ENCODE data around the gene TPP1. TPM values are rescaled to one million over a fixed set of nuclear protein-coding genes. Genes with fewer than 3 reads are reported as not detected.

The TPP1 gene
- polyA plus RNA-seq, 3 donors: 18.7 to 49.0 (median 39.9) TPM

DNA sequence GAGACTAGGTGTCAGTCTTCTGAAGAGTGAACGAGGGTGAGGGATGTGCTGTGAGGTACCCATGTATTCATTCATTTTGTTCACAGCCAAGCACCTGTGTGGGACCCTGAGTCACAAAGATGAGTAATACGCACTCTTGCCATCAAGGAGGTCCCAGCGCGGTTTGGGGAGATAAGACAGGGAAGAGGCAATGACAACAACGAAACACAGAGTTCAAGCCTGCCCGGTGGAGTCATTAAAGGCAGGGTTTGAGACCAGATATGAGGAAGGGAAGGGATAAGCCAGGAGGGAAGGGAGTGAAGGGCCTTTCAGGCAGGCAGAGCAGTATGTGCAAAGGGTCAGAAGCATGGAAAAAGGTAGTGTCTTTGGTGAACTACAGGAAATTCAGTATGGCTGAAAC is 31.8 kb upstream of the TPP1 start:
- H3K27ac ChIP-seq (ENCODE audit: low read depth, low read length): no peak overlapping the region
- WGBS, 3 donors: 57 to 70% (median 60%) methylated on average over 6 of the region's 6 CpGs

DNA sequence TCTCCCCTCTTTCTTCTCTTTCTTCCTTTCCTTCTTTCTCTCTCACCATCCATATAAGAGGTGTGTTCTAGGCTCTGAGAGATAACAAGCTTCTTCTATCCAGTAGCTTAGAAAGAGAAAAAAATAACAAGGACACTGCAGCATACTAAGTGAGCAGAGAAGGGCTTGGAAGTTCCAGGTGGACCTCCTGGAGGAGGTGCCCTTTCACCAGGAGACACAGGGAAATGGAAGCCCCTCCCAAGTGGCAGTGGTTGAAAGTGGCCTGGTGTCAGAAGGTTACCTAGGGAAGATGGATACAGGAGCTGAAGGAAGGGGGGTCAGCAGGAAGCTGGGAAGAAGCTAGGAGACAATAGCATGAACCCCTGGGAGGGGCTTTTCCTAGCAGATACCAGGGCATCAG is 30.9 kb upstream of the TPP1 start:
- no peak overlapping the region for H3K27ac ChIP-seq (ENCODE audit: low read depth, low read length)

DNA sequence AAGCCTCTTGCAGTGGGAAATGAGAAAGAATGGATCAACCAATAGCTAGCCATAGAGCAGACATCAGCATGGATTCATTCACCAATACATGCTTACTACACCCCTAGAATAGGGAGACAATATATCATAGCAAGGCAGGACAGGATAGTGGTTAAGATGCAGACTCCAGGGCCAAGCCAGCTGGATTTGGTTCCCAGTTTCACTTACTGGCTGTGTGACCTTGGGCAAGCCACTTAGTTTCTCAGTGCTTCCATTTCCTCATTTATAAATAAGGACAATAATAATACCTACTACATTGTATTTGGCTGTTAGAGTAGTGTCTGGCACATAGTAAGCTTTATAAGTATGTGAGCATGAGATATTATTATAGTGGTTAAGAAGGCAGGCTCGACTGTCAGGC is 29.3 kb upstream of the TPP1 start:
- 54 to 65% (median 60%) methylated on average over 1 of the region's 1 CpG for WGBS, 3 donors
- H3K27ac ChIP-seq (ENCODE audit: low read depth, low read length): no peak overlapping the region

DNA sequence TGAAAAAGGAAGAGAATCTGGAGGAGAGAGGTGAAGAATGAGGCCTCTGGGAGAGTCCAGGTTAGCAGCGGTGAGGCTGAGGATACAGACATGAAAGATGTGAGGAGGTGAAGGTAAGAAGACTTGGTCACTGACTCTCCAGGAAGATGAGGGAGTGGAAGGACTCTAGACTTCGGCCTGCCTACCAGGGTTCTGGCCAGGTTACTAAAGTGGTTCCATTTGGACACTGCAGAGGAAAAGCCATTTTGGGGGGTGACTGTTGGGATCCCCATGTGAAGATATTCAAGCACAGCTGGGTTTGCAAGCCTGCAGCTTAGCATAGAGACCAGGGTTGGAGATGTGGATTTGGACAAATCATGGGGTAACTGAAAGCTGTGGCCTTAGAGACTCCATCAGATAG is 28.6 kb upstream of the TPP1 start:
- WGBS, 3 donors: 88 to 95% (median 93%) methylated on average over 2 of the region's 2 CpGs
- H3K27ac ChIP-seq (ENCODE audit: low read depth, low read length): no peak overlapping the region

DNA sequence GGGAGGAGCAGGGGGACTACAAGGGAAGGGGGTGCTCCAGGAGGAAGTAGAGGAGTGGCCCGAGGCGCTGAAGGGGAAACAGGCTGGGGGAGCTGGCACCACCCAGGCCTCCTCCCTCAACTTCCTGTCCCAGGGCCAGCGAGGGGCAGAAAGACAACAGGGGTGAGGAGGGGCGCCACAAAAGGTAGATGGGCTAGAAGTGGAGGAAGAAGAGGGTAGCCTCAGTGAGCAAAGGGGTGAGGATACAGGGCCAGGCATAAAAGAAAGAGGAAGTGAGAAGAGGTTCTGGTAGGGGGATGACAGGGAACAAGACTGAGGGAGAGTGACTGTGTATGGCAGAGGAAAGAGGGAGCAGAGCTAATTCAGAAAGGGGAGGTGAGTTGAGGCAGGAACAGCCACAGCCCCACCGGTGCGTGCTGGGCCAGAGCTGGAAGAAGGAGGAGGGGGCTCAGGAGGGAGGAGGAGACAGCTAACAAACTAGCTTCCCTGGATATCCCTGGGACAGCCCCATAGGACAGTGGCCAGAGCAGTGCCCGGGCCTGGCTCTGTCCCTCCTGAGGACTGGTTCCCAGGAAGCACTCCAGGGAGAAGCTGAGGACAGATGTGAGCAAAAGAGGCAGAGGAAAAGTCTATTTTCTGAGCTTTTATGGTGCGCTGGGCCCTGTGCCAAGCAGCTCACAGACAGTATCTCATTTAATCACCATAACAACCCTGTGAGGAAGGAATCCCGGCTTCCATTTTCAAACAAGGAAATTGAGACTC is 27.9 kb upstream of the TPP1 start:
- no peak overlapping the region for H3K27ac ChIP-seq (ENCODE audit: low read depth, low read length)
- WGBS, 3 donors: 25 to 66% (median 26%) methylated on average over 9 of the region's 9 CpGs

DNA sequence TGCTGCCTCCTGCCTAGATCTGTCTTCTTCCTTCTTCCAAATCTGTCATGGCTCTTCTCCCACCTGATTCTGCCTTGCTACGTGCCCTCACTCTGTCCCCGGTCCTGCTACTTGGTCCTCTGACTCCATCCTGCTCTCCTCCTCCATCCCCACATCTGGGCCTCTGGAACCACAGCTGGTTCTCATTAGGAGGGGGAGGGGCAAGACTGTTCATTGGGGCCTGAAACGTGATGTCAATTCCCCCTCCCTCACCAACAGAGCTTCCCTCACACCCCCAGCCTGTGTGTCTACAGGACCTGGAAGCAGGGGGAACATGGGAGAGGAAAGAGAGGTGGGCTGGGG is 27.3 kb upstream of the TPP1 start:
- 20 to 57% (median 29%) methylated on average over 3 of the region's 3 CpGs for WGBS, 3 donors
- no peak overlapping the region for H3K27ac ChIP-seq (ENCODE audit: low read depth, low read length)

DNA sequence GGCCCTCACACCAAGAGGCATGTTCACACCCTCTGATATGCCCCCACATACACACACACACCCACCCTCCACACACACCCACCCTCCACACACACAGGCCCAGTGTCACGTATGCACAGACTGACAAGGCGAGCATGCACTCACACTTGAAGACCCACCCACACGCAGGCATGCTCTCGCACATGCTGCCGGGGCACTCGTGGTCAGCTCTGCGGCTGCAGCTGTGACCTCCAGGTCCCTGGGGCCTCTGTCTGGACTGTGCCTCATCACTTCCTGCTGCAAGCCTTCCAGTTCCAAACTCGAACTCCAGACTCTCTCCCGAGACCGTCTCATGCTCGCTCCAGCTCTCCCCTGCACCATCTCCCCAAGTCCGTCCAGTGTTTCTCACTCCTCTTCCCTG is 26.8 kb upstream of the TPP1 start:
- 28 to 59% (median 34%) methylated on average over 12 of the region's 12 CpGs for WGBS, 3 donors
- no peak overlapping the region for H3K27ac ChIP-seq (ENCODE audit: low read depth, low read length)

DNA sequence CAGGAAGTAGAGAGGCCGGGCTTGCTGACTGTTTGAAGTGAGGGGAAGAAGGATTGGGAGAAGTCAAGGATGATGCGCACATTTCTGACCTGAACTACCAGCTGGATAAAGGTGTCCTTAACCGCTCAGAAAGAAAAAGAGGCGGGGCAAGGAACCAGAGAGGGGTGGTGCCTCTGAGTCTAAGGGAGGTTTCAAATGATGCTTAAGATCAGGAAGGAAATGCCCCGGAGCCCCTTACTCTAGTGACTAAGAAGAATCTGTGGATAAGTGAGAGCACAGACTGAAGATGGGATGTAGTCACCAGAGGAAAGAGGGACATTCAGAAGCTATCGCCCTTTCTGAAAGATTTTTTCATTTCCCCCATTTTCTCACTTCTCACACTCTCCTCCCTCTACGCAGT is 23.7 kb upstream of the TPP1 start:
- H3K27ac ChIP-seq (ENCODE audit: low read depth, low read length): no peak overlapping the region
- WGBS, 3 donors: 83 to 90% (median 84%) methylated on average over 7 of the region's 7 CpGs

DNA sequence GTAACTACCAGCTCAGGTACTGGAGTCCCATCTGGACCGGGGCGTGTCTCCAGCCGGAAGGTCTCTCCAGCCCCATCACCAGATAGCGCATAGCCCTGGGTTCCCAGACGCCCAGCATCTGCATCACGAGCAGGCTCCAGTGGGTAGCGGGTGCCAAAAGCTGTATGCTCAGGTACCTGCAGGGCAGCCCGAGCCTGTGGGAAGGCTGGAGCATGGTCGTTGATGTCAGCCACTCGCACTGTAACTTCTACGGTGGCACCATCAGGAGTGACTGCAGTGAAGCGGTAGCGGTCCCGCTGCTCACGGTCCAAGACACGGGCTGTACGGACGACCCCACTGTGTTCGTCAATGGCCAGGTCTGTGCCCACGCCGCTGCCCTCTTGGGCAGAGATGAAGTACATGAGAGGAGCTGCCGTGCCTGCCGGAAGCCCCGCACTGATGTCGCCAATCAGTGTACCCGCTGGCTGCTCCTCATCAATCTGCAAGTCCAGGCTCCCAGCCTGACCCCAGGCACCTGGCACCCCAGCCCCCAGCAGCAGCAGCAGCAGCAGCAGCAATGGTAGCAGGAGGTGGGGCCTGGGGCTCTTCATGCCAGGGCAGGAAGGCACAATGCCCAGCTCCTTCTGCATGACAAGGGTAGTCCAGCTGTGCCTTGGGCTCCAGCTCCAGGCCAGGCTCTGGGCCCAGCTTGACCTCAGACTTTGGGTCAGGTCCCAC is 21.9 kb upstream of the TPP1 start:
- WGBS, 3 donors: 91 to 97% (median 97%) methylated on average over 26 of the region's 26 CpGs

DNA sequence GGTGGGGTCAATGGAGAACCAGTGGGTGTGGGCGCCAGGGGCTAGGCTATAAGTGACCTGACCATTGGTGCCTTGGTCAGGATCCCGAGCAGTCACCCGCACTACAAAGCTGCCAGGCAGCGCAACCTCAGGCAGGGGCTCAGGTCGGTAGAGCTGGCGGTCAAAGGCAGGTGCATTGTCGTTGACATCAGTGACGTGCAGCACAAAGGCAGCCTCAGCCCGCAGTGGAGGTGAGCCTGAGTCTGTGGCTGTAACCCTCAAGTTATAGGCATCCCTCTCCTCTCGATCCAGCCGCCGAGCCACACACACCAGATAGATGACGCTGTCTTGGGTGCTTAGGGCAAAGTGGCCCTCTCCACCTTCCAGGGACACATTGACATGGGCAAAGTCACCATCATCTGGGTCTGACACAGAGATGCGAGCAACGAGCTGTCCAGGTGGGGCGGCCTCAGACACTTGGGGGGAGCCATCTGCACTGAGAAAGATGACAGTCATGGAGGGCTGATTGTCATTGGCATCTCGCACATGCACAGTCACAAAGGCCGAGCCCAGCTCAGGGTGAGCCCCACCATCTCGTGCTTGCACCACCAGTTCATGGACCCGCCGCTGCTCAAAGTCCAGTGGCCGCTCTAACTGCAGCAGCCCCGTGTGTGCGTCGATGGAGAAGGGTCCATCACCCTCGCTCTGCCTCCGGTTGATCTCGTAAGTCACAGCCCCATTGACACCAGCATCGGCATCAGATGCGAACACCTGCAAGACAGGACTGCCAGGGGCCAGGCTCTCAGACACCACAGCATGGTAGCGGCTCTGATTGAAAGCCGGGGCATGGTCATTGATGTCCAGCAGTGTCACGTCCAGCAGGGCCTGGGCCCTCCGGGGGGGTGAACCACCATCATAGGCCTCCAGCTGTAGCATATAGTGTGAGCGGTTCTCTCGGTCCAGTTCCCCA is 21.1 kb upstream of the TPP1 start:
- no peak overlapping the region for H3K27ac ChIP-seq (ENCODE audit: low read depth, low read length)
- 94 to 97% (median 96%) methylated on average over 36 of the region's 36 CpGs for WGBS, 3 donors

More for the DNA sequence above, 21.9 kb upstream of the TPP1 start:
- H3K27ac ChIP-seq (ENCODE audit: low read depth, low read length): no peak overlapping the region

DNA sequence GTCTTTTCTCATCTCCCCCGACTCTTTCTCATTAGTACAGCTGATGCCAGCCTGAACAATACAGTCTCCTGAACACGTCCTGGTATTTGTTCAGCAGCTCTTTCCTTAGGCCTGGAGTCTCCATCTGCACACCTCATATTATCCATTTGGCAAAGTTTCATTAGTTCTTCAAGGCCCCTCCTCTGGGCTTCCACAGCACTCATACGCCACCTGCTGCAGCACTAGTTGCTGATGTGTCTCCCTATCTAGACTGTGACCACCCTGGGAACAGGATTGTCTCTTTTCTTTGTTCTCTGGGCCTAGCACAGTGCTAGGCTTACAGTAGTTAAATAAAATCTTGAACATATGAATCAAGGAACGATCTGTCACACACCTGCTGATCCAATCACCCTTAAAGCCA is 19.2 kb upstream of the TPP1 start:
- H3K27ac ChIP-seq (ENCODE audit: low read depth, low read length): no peak overlapping the region

DNA sequence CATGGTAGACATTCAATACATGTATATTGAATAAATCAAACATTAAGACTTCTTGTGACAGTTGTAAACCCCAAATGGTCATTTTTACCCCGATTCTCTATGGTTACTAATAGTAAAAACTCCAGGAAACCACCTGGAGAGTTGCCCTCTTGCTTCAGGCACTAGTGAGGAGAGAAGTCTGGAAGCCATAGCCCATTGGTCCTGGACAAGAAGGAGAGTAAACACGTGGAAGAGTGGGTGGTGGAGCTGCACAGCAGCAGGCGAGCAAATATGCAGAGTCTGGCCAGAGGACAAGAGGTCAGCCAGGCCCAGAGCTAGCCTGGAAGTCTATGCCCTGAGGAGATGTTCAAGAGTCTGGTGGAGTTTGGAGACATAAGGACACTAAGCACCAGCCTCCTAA is 18.6 kb upstream of the TPP1 start:
- 29 to 40% (median 38%) methylated on average over 3 of the region's 3 CpGs for WGBS, 3 donors

More for the DNA sequence above, 19.2 kb upstream of the TPP1 start:
- WGBS, 3 donors: 54 to 75% (median 69%) methylated on average over 4 of the region's 4 CpGs

DNA sequence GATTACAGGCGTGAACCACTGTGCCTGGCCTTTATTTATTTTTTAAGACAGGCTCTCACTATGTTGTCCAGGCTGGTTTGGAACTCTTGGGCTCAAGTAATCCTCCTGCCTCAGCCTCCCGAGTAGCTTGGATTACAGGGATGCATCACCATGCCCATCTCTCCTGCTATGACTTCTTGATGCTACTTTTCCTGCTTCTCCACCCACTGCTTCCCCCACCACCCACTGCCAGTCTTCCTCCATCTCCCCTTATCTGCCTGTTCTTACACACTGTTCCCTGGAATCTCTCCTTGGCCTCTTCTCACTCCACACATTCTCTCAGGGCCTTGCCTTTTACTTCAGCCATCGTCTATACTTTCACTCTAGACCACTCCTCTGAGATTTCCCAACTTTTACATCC is 17.3 kb upstream of the TPP1 start:
- WGBS, 3 donors: 82 to 93% (median 89%) methylated on average over 3 of the region's 3 CpGs
- no peak overlapping the region for H3K27ac ChIP-seq (ENCODE audit: low read depth, low read length)

More for the DNA sequence above, 18.6 kb upstream of the TPP1 start:
- no peak overlapping the region for H3K27ac ChIP-seq (ENCODE audit: low read depth, low read length)

DNA sequence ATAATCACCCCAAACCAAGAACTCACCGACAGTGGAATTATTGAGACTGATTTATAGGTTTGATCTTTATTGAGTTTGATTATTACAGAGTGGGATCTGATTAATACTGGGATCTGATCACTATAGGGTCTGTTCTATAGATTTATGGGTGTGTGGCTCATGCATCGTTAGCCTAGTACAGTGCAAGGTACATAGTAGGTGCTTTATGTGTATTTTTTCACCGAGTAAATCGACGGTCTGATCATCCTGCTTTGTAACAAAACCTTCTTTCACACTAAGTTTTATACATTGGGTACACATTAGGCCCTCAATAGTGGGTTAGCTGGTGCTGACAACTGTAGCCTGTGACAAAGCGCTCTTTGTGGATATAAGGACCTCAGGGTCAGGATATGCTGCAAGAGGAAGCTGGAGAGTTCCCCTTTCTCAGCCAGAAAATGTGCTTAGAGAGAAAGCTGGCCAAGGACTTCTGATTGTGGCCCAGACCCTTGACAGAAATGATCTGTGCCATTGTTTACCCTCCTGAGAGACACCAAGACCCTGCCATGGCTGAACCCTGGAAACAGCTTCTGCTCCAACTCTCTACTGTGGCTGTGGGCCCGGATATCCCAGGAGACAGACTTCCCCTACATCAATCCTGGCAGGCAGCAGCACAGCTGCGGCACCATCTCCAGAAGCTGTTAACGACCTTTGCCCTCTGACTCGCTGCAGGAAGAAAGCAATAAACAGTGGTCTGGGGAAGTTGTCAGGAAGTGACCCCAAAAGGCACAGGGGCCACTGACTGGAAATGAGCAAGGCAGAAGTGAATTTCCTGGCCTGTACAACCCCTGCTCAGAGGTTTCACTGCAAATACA is 16.1 kb upstream of the TPP1 start:
- WGBS, 3 donors: 28 to 32% (median 29%) methylated on average over 10 of the region's 10 CpGs
- no peak overlapping the region for H3K27ac ChIP-seq (ENCODE audit: low read depth, low read length)

DNA sequence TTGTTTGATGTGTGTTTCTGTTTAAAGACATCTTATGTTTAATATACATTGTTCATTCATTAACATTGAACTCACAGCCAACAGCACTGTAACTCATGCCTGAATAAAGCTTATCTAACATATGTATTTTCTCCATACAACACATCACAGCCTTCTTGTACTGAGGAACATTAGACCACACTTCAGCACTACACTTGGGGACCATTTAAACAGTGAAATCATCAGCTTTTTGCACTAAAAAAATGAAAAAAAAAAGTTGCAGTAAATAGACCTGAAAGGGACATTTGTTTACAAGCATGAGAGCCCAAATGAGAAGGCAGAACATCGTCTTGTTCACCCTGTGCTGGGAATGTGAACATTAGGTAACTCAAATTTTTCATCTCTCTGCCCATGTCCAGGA is 15.3 kb upstream of the TPP1 start:
- no peak overlapping the region for H3K27ac ChIP-seq (ENCODE audit: low read depth, low read length)
- WGBS, 3 donors: 58 to 69% (median 66%) methylated on average over 1 of the region's 1 CpG

DNA sequence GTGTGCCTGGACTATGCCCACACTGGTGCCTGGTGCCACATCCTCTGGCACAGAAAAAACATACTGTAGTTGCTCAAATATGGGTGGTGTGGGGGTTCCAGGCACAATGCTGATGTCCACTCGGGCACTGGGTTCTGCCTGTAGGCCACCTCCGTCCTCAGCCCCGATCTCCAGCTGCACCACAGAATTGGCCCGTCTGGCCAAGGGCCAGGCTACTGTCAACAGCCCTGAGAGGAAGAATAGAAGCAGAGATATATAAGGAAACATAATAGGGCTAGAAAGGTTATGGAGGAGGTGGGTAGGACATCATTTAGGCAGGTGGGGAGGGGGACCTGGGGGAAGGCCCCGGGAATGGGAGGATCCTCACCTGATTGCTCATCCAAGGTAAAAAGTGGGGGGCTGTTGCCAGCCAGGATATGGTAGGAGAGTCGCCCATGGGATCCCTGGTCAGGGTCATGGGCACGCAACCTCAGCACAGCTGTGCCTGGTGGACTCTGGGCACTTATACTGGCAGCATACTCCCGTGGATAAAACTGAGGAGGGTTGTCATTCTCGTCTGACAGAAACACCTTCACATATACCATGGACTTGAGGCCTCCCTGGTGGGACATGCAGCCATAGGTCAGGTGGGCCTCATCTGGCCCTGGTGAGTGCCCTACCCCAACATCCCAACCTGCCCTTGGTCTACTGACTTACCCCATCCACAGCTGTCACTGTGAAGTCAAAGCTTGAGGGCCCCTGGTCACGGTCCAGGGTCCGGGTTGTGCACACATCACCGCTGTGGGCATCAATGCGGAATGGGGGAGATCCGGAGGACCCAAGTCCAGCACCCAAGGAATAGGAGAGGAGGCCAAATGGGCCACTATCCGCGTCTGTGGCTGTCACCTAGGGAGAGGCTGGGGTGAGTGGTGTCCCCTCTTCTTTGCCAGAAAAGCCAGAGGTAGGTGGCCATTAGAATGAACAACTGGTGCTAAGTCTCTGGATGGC is 14.5 kb upstream of the TPP1 start:
- 91 to 93% (median 92%) methylated on average over 16 of the region's 16 CpGs for WGBS, 3 donors

More for the DNA sequence above, 14.5 kb upstream of the TPP1 start:
- H3K27ac ChIP-seq (ENCODE audit: low read depth, low read length): no peak overlapping the region
